Measurements from ENCODE around the gene MTO1. TPM values are rescaled to one million over a fixed set of nuclear protein-coding genes. Genes with fewer than 3 reads are reported as not detected.

The MTO1 gene
- total RNA-seq, 4 donors from 2014 or later: 12.9 to 34.3 (median 23.9) TPM

DNA sequence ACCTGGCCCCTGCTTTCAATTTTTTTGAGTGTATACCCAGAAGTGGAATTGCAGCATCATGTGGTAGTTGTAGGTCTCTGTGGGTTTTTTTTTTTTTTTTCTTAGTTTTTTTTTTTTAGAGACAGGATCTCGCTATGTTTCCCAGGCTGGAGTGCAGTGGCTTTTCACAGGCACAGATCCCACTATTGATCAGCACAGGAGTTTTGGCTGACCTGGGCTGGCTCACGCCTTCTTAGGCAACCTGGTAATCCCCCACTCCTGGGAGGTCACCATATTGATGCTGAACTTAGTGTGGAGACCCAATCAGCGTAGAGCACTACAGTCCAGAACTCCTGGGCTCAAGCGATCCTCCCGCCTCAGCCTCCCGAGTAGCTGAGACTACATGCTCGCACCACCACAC is 25.9 kb downstream of the MTO1 start:
- Histone ChIP-seq H3K4me1 (no peaks in the 10 kb centered on the region), H3K27ac (no peak overlapping the region), H3K4me3 (no peak overlapping the region), H3K9me3 (no peaks in the 10 kb centered on the region), H3K36me3 (peaks cover 74% of the 10 kb centered on the region), H3K27me3 (no peaks in the 10 kb centered on the region)
- TF ChIP-seq POLR2AphosphoS5 (IDR thresholded peaks at IDR 0.05) (no peak), EP300 (IDR thresholded peaks at IDR 0.05) (no peak), POLR2A (IDR thresholded peaks at IDR 0.05) (no peak), CTCF (IDR thresholded peaks at IDR 0.05) (no peak)
- 94% methylated on average over 7 of the region's 7 CpGs for WGBS
- no peak for DNase-seq (ENCODE audit: low spot score in 2 of 2)

DNA sequence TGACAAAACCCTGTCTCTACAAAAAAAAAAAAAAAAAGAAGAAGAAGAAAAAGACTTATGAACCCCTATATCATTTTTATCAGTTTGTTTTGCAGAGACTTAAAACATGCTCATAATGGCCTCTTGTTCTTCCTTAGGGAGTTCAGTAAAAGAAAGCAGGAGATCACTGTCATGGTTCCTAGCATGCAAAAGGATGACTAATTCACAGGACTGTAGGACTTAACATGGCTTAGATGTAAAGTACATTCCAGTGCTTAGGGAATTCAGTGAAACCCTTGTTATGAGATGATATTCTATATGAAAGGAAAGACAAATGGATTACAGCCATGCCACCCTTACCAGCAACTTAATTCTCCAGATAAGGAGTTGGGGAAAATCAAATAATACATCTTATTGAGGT is 29.8 kb downstream of the MTO1 start:
- peaks cover 70% of the 10 kb centered on the region for H3K36me3 ChIP-seq
- no peak for DNase-seq (ENCODE audit: low spot score in 2 of 2)
- no peaks in the 10 kb centered on the region for H3K27me3 ChIP-seq
- H3K4me1 ChIP-seq: no peaks in the 10 kb centered on the region
- H3K4me3 ChIP-seq: no peak overlapping the region
- no peak overlapping the region for H3K27ac ChIP-seq
- TF ChIP-seq CTCF (IDR thresholded peaks at IDR 0.05): no peak
- no peak for TF ChIP-seq POLR2AphosphoS5 (IDR thresholded peaks at IDR 0.05)
- TF ChIP-seq EP300 (IDR thresholded peaks at IDR 0.05): no peak
- TF ChIP-seq POLR2A (IDR thresholded peaks at IDR 0.05): no peak
- no peaks in the 10 kb centered on the region for H3K9me3 ChIP-seq

- WGBS: 98% methylated on average over 3 of the region's 3 CpGs
- no peak overlapping the region for H3K27ac ChIP-seq
- H3K4me3 ChIP-seq: no peak overlapping the region
- no peak for DNase-seq (ENCODE audit: low spot score in 2 of 2)
- no peaks in the 10 kb centered on the region for H3K9me3 ChIP-seq
- TF ChIP-seq CTCF (IDR thresholded peaks at IDR 0.05) (no peak), POLR2AphosphoS5 (IDR thresholded peaks at IDR 0.05) (no peak)
- no peaks in the 10 kb centered on the region for H3K4me1 ChIP-seq
- H3K27me3 ChIP-seq: no peaks in the 10 kb centered on the region
- peaks cover 92% of the 10 kb centered on the region for H3K36me3 ChIP-seq
Observed at GRCh38 chr6:73497915-73498314, 36.4 kb downstream of the MTO1 start.

DNA sequence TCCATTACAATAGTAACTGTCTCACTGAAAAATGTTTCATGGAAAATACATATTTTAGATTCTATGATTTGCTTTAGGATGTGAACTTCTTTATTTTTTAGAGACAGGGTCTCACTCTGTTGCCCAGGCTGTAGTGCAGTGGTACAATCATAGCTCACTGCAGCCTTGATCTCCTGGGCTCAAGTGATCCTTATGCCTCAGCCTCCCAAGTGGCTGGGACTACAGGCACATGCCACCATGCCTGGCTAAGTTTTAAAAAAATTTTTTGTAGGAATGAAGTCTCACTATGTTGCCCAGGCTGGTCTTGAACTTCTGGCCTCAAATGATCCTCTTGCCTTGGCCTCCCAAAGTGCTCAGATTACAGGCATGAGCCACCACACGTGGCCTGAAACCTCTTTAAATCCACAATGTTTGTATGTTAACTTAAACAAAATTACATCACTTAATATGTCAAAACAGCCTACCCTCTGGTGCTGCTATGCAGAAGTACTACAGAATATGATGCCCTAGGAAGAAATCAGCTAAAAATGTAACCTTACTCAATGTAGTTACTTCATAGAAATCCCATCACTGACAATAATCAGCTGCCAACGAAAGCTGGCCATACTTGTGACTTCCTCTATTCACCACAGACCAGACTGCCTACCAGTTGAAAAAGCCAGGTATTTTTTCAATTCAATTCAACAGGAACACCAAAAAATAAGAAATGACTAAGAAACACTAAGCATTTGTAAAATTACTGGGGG is 41.7 kb downstream of the MTO1 start:
- Histone ChIP-seq H3K27ac (no peak overlapping the region), H3K36me3 (peaks cover 58% of the 10 kb centered on the region), H3K4me3 (no peak overlapping the region), H3K27me3 (no peaks in the 10 kb centered on the region), H3K4me1 (no peaks in the 10 kb centered on the region), H3K9me3 (no peaks in the 10 kb centered on the region)
- DNase-seq (ENCODE audit: low spot score in 2 of 2): no peak
- 63% methylated on average over 2 of the region's 2 CpGs for WGBS
- no peak for TF ChIP-seq CTCF (IDR thresholded peaks at IDR 0.05)

- Histone ChIP-seq H3K27ac (no peak overlapping the region), H3K4me1 (no peaks in the 10 kb centered on the region), H3K9me3 (no peaks in the 10 kb centered on the region), H3K4me3 (no peak overlapping the region), H3K27me3 (no peaks in the 10 kb centered on the region), H3K36me3 (peaks cover 48% of the 10 kb centered on the region)
- DNase-seq (ENCODE audit: low spot score in 2 of 2): no peak
- no peak for TF ChIP-seq POLR2A (IDR thresholded peaks at IDR 0.05)
- no peak for TF ChIP-seq EP300 (IDR thresholded peaks at IDR 0.05)
- TF ChIP-seq CTCF (IDR thresholded peaks at IDR 0.05): no peak
- TF ChIP-seq POLR2AphosphoS5 (IDR thresholded peaks at IDR 0.05): no peak
- 79% methylated on average over 2 of the region's 2 CpGs for WGBS
Observed at GRCh38 chr6:73504160-73504559, 42.6 kb downstream of the MTO1 start.
